Ishikawa (cell line): ENCODE results near the gene RXRA.

Experiments
- CEBPB ChIP-seq: IDR thresholded peaks from 2 replicates; pipeline ENCODE4 v1.6.1; 2012
- CREB1 ChIP-seq: IDR thresholded peaks from 2 replicates; pipeline ENCODE4 v1.6.1; 2012; ENCODE audit warnings: low read depth
- EP300 ChIP-seq: IDR thresholded peaks from 2 replicates; pipeline ENCODE4 v1.6.1; 2012; ENCODE audit warnings: borderline replicate concordance
- MAX ChIP-seq: IDR thresholded peaks from 2 replicates; pipeline ENCODE4 v1.6.1; 2012
- NFIC ChIP-seq: IDR thresholded peaks from 2 replicates; pipeline ENCODE4 v1.6.1; 2012
- RAD21 ChIP-seq: IDR thresholded peaks from 2 replicates; pipeline ENCODE4 v1.6.1; 2012; ENCODE audit warnings: low read depth
- REST ChIP-seq: IDR thresholded peaks from 2 replicates; pipeline ENCODE4 v1.6.1; 2012; ENCODE audit warnings: low read depth, mild to moderate bottlenecking
- TAF1 ChIP-seq: IDR thresholded peaks from 2 replicates; pipeline ENCODE4 v1.6.1; 2012; ENCODE audit warnings: low read depth, mild to moderate bottlenecking
- TCF12 ChIP-seq: IDR thresholded peaks from 2 replicates; pipeline ENCODE4 v1.6.1; 2012; ENCODE audit warnings: low read depth
- TEAD4 ChIP-seq: IDR thresholded peaks from 2 replicates; pipeline ENCODE4 v1.6.1; 2012
- USF1 ChIP-seq: IDR thresholded peaks from 2 replicates; pipeline ENCODE4 v1.6.1; 2012
- YY1 ChIP-seq: IDR thresholded peaks from 2 replicates; pipeline ENCODE4 v1.6.1; 2012; ENCODE audit warnings: low read depth
- ZBTB7A ChIP-seq: IDR thresholded peaks from 2 replicates; pipeline ENCODE4 v1.6.1; 2012; ENCODE audit warnings: low read depth

- TF ChIP-seq EP300 (no peak), REST (no peak), CREB1 (no peak), USF1 (no peak), CEBPB (no peak), TAF1 (no peak), TEAD4 (no peak), ZBTB7A (no peak), YY1 (no peak), TCF12 (no peak), MAX (no peak), NFIC (no peak), RAD21 (no peak)
Measured at GRCh38 chr9:134383148-134383547, 56.9 kb downstream of the RXRA start.
